Activated naive CD4-positive, alpha-beta T cell treated with anti-CD3 and anti-CD28 coated beads, Interleukin-2, amount 50 U/mL, for 24 hours (primary cell): ENCODE data around the gene TRMU.

Experiments used
- H3K27ac Mint-ChIP-seq: one replicate; pipeline ENCODE4 v1.8.0; 2021; ENCODE audit warnings: mild to moderate bottlenecking, mixed read lengths
- H3K27me3 Mint-ChIP-seq: one replicate; pipeline ENCODE4 v1.8.0; 2021; ENCODE audit warnings: mixed read lengths
- H3K36me3 Mint-ChIP-seq: one replicate; pipeline ENCODE4 v1.8.0; 2021; ENCODE audit warnings: mixed read lengths
- H3K4me1 Mint-ChIP-seq: one replicate; pipeline ENCODE4 v1.8.0; 2021; ENCODE audit warnings: mixed read lengths
- H3K4me3 Mint-ChIP-seq: one replicate; pipeline ENCODE4 v1.8.0; 2021; ENCODE audit warnings: mild to moderate bottlenecking, mixed read lengths
- H3K9me3 Mint-ChIP-seq: one replicate; pipeline ENCODE4 v1.8.0; 2021; ENCODE audit warnings: mixed read lengths

The TRMU gene

DNA sequence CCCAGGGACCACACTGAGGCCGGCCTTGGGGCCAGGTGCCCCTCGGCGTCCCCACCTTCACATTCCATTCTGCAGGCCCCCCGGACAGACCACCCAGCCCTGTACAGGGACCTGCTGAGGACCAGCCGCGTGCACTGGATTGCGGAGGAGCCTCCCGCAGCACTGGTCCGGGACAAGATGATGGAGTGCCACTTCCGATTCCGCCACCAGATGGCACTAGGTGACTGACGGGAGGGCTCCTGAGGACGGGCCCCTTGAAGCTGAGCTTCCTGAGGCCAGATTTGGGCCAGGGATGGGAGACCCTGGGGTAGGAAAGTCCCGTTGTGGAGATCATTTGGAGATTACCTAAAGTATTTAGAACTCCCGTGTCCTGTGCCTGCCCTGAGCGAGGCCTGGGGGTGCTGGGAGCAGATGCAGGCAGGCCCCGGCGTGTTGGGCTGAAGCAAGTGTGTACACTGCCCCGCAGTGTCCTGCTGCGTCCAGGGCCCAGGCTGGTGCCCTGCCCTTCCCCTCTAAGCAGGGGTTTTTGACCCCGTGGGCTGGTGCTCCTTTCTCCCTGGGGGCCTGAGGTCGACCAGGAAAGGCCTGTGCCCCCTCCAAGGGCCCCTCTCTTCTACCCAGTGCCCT, 20.0 kb downstream of the TRMU start:
- Mint-ChIP-seq H3K4me3 (no peak overlapping the region), H3K27ac (peak overlapping the region; percentile 74), H3K27me3 (no peaks in the 10 kb centered on the region), H3K4me1 (no peaks in the 10 kb centered on the region), H3K9me3 (no peaks in the 10 kb centered on the region), H3K36me3 (peaks cover 9% of the 10 kb centered on the region)

GRCh38 chr22:46355996-46356471, 20.5 kb downstream of the TRMU start:
- Mint-ChIP-seq H3K9me3 (no peaks in the 10 kb centered on the region), H3K27me3 (no peaks in the 10 kb centered on the region), H3K36me3 (peaks cover 7% of the 10 kb centered on the region), H3K4me3 (no peak overlapping the region), H3K4me1 (no peaks in the 10 kb centered on the region), H3K27ac (no peak overlapping the region)

DNA sequence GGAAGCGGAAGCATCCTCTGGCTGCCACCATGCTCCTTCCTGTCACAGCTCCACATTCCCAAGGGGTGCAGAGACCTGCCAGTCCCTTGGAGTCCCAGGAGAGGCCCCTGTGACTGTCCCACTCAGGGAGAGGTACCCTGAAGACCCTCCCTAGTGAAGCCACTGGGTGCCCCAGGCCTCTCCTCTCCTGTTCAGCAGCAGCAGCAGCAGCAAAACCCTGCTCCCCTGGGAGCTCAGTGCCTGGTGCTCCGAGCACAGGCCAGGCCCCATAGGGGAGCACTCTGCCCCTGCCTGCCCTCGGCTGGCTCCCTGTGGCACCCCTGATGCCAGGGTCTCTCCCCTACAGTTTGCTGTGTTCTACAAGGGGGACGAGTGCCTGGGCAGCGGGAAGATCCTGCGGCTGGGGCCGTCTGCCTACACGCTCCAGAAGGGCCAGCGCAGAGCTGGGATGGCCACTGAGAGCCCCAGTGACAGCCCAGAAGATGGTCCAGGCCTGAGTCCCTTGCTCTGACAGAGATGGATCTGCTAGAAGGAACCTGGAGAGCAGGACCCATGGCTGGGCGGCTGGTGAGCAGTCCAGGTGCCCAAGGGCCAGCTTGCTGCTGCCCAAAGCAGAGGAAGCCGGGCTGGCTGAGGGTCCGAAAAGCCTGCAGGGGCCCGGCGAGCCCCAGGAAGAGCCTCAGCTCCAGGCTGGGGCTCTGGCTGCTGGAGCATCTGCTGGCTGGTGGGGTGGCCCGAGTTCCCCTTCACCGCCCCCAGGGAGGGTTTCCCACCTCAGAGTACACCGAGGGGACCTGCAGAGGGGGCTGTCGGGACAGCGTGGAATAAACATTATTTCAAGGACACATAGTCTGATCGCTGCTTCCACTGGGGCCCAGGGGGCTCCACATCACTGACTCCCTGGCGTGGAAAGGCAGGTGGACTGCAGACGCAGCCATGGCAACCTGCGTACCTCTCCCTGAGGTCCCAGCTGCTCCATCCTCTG, 21.3 kb downstream of the TRMU start:
- Mint-ChIP-seq H3K4me3 (no peak overlapping the region), H3K27me3 (no peaks in the 10 kb centered on the region), H3K9me3 (no peaks in the 10 kb centered on the region)

GRCh38 chr22:46357711-46358520, 22.4 kb downstream of the TRMU start:
- Mint-ChIP-seq H3K36me3 (peaks cover 4% of the 10 kb centered on the region), H3K27ac (no peak overlapping the region), H3K27me3 (no peaks in the 10 kb centered on the region), H3K4me1 (peaks cover 4% of the 10 kb centered on the region), H3K9me3 (no peaks in the 10 kb centered on the region), H3K4me3 (no peak overlapping the region)

More for the DNA sequence above, 21.3 kb downstream of the TRMU start:
- no peaks in the 10 kb centered on the region for H3K4me1 Mint-ChIP-seq
- no peak overlapping the region for H3K27ac Mint-ChIP-seq
- H3K36me3 Mint-ChIP-seq: peaks cover 7% of the 10 kb centered on the region

DNA sequence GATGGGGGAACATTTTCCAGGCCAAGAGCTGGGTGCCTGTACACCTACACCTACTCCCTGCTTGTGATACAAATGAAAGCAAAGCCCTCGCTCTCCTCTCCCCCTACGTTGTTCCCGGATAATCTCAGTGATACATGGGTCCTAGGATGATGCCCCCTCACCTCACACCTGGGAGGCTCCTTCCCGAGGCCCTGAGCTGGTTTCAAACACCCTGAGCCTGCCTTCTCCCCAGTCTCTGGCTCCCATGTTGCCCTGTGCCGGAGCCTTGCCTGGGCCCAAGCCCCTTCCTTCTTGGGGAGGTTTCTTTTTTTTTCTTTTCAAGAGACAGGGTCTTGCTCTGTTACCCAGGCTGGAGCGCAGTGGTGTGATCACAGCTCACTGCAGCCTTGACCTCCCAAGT, 23.3 kb downstream of the TRMU start:
- H3K27ac Mint-ChIP-seq: peak overlapping the region; percentile 35
- H3K27me3 Mint-ChIP-seq: no peaks in the 10 kb centered on the region
- no peaks in the 10 kb centered on the region for H3K9me3 Mint-ChIP-seq
- peaks cover 4% of the 10 kb centered on the region for H3K36me3 Mint-ChIP-seq
- H3K4me1 Mint-ChIP-seq: peaks cover 4% of the 10 kb centered on the region
- no peak overlapping the region for H3K4me3 Mint-ChIP-seq

GRCh38 chr22:46359362-46359761, 23.8 kb downstream of the TRMU start:
- peaks cover 4% of the 10 kb centered on the region for H3K4me1 Mint-ChIP-seq
- H3K27ac Mint-ChIP-seq: no peak overlapping the region
- H3K4me3 Mint-ChIP-seq: no peak overlapping the region
- H3K9me3 Mint-ChIP-seq: no peaks in the 10 kb centered on the region
- H3K36me3 Mint-ChIP-seq: peaks cover 4% of the 10 kb centered on the region
- no peaks in the 10 kb centered on the region for H3K27me3 Mint-ChIP-seq

GRCh38 chr22:46360097-46360496, 24.6 kb downstream of the TRMU start:
- Mint-ChIP-seq H3K27me3 (no peaks in the 10 kb centered on the region), H3K36me3 (peaks cover 4% of the 10 kb centered on the region)

DNA sequence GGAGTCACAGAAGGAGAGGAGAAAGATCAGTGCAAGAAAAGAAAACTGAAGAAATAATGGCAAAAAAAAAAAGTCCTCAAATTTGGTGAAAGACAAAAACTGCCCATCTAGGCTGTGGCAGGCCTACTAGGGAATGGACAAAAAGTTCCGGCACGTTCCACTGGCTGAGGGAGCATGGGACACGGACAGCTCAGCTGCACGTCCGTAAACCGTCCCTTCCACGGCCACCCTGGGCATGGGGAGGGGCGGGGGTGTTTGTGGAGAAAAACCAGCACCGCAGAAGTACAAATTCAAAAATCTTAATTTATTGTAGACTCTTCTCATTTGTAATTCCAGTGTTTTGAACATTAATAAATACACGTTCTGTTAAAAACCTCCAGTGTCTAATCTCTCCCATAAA, 25.4 kb downstream of the TRMU start:
- no peaks in the 10 kb centered on the region for H3K9me3 Mint-ChIP-seq
- H3K4me1 Mint-ChIP-seq: peaks cover 4% of the 10 kb centered on the region
- H3K27me3 Mint-ChIP-seq: no peaks in the 10 kb centered on the region
- H3K4me3 Mint-ChIP-seq: no peak overlapping the region
- H3K27ac Mint-ChIP-seq: peak overlapping the region; percentile 49
- peaks cover 3% of the 10 kb centered on the region for H3K36me3 Mint-ChIP-seq

More at GRCh38 chr22:46360097-46360496, 24.6 kb downstream of the TRMU start:
- no peak overlapping the region for H3K27ac Mint-ChIP-seq
- H3K4me3 Mint-ChIP-seq: no peak overlapping the region
- no peaks in the 10 kb centered on the region for H3K9me3 Mint-ChIP-seq
- H3K4me1 Mint-ChIP-seq: peaks cover 4% of the 10 kb centered on the region

GRCh38 chr22:46361826-46362202, 26.3 kb downstream of the TRMU start:
- Mint-ChIP-seq H3K4me3 (no peak overlapping the region), H3K36me3 (peaks cover 3% of the 10 kb centered on the region), H3K27ac (no peak overlapping the region), H3K4me1 (peaks cover 4% of the 10 kb centered on the region), H3K9me3 (no peaks in the 10 kb centered on the region), H3K27me3 (no peaks in the 10 kb centered on the region)

GRCh38 chr22:46362203-46362933, 26.9 kb downstream of the TRMU start:
- Mint-ChIP-seq H3K27me3 (no peaks in the 10 kb centered on the region), H3K27ac (no peak overlapping the region), H3K4me1 (peaks cover 4% of the 10 kb centered on the region), H3K36me3 (peaks cover 3% of the 10 kb centered on the region), H3K4me3 (no peak overlapping the region), H3K9me3 (no peaks in the 10 kb centered on the region)

GRCh38 chr22:46362934-46363515, 27.5 kb downstream of the TRMU start:
- Mint-ChIP-seq H3K4me3 (no peak overlapping the region), H3K9me3 (no peaks in the 10 kb centered on the region), H3K27me3 (no peaks in the 10 kb centered on the region), H3K4me1 (peaks cover 4% of the 10 kb centered on the region), H3K36me3 (peaks cover 3% of the 10 kb centered on the region), H3K27ac (no peak overlapping the region)

GRCh38 chr22:46363611-46364321, 28.3 kb downstream of the TRMU start:
- no peak overlapping the region for H3K27ac Mint-ChIP-seq
- H3K36me3 Mint-ChIP-seq: peaks cover 2% of the 10 kb centered on the region
- H3K4me1 Mint-ChIP-seq: peaks cover 4% of the 10 kb centered on the region
- no peak overlapping the region for H3K4me3 Mint-ChIP-seq
- H3K9me3 Mint-ChIP-seq: no peaks in the 10 kb centered on the region
- no peaks in the 10 kb centered on the region for H3K27me3 Mint-ChIP-seq

DNA sequence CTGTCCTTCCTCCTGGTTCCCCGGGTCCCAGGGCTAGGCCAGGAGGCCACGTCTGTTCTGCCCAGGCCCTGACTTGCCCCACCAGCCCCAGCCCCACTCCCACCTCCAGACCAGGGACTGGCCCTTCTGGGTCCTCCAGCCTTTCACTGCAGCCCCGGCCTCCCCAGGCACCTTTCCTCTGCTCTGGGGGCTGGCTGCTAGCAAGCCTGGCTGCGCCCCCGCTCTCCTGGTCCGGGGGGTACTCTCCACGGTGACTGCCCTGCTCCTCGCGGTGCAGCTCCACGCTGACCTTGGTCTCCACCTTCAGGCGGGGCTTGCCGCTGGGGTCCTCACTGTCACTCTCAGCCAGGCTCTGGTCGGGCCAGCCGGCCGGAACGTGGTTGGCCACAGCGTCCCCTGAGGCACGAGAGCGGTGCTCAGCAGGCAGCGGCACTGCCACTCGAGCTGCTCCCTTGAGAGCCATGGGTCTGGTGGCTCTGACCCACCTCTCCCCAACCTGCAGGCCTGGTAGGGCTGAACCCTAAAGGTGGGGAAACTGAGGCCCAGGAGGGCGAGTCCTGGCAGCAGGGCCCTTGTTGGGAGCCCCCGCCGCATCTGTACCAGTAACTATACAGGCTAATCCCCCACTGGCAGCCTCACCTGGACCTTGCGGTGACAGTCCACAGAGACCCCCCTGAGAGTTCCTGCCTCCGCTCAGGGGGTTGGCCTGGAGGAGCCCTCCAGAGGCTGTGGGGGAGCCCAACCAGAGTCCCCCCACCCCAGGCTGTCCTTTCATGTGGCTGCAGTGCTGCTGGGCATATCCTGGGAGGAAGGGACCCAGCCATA, 29.0 kb downstream of the TRMU start:
- no peak overlapping the region for H3K4me3 Mint-ChIP-seq
- H3K36me3 Mint-ChIP-seq: no peaks in the 10 kb centered on the region
- no peaks in the 10 kb centered on the region for H3K27me3 Mint-ChIP-seq
- H3K4me1 Mint-ChIP-seq: peaks cover 4% of the 10 kb centered on the region
- no peaks in the 10 kb centered on the region for H3K9me3 Mint-ChIP-seq
- no peak overlapping the region for H3K27ac Mint-ChIP-seq
